GM20000 (cell line): ENCODE results near the gene NUP93.
"Not testable (repeated sequence)": the region's sequence is repeated elsewhere in the genome, so short reads cannot be mapped to it uniquely, and the experiment has no call there.

Source experiments
- DNase-seq: peaks from one replicate; pipeline ENCODE4 v3.0.0; 2012; ENCODE audit warnings: low spot score
- CTCF ChIP-seq: IDR thresholded peaks from 2 replicates; pipeline ENCODE4 v1.5.1; 2012; ENCODE audit warnings: mild to moderate bottlenecking, control low read depth; ENCODE audit errors: extremely low read depth, missing control alignments

NUP93 gene

GRCh38 chr16:56793492-56793891 is 63.6 kb downstream of the NUP93 start:
- no peak for TF ChIP-seq CTCF
- no peak for DNase-seq

- TF ChIP-seq CTCF: no peak
- DNase-seq: no peak
Observed at GRCh38 chr16:56795011-56795410, 65.1 kb downstream of the NUP93 start.

GRCh38 chr16:56797038-56797437 is 67.1 kb downstream of the NUP93 start:
- DNase-seq: not testable (repeated sequence)

- no peak for TF ChIP-seq CTCF
Observed at GRCh38 chr16:56797861-56798260, 67.9 kb downstream of the NUP93 start.

GRCh38 chr16:56798955-56799354 is 69.0 kb downstream of the NUP93 start:
- TF ChIP-seq CTCF: no peak
- no peak for DNase-seq

More at GRCh38 chr16:56797861-56798260, 67.9 kb downstream of the NUP93 start:
- no peak for DNase-seq

- no peak for DNase-seq
- no peak for TF ChIP-seq CTCF
Observed at GRCh38 chr16:56800355-56800754, 70.4 kb downstream of the NUP93 start.

GRCh38 chr16:56801762-56802161 is 71.8 kb downstream of the NUP93 start:
- no peak for TF ChIP-seq CTCF
- DNase-seq: no peak

GRCh38 chr16:56807011-56807675 is 77.2 kb downstream of the NUP93 start:
- DNase-seq: no peak
- TF ChIP-seq CTCF: no peak

GRCh38 chr16:56807676-56808067 is 77.7 kb downstream of the NUP93 start:
- not testable (repeated sequence) for DNase-seq
